CD4-positive, alpha-beta T cell treated with Interleukin-17A for 1 hour (primary cell): ENCODE measurements around the gene FBXO2.

ENCODE experiments used
- DNase-seq: peaks from one replicate; pipeline ENCODE4 v3.0.0-alpha.2; 2020

Gene FBXO2

DNA sequence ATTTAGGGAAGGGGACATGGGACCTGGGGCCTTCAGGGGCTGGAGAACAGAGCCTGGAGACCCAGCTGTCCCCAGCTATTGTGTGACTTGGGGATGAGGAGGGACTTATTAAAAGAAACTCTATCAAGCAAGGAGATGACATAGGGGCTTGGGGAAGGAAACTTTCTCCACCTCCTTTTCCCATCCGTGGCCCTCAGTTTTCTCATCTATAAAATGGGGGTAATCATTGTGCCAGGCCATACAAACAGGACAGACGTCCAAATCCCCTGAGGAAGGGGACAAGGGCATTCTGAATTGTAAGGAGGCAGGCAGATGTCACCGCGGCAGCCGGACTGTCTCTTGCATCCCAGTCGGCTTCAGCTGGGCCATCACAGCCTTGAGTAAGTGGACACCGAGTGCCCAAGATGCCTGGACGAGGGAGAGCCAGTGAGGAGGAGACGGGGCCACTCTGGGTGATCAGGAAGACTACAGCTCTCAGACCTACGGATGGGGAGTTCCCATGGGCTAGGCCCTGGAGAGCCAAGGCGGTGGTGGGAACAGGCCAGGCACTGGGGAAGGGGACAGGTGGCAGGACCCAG is 1.9 kb downstream of the FBXO2 start:
- DNase-seq = no peak

DNA sequence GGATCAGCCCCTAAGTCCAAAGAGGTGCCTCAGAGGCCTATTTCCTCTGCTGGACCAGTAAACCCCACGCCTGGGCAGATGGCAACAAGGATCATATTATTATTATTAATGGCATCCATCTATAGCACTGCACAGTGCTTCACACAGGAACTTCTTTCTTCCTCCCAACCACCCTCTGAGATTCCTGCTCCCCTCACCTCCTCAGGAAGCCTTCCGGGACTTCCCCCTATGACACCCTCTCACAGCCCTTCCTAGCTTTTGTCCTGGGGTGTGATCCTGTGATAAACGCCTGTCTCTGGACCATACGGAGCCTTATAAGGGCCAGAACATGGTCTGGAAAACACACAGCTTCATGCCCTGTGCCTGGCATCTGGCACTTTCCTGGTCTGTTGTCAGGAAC is 3.2 kb downstream of the FBXO2 start:
- DNase-seq = no peak

DNA sequence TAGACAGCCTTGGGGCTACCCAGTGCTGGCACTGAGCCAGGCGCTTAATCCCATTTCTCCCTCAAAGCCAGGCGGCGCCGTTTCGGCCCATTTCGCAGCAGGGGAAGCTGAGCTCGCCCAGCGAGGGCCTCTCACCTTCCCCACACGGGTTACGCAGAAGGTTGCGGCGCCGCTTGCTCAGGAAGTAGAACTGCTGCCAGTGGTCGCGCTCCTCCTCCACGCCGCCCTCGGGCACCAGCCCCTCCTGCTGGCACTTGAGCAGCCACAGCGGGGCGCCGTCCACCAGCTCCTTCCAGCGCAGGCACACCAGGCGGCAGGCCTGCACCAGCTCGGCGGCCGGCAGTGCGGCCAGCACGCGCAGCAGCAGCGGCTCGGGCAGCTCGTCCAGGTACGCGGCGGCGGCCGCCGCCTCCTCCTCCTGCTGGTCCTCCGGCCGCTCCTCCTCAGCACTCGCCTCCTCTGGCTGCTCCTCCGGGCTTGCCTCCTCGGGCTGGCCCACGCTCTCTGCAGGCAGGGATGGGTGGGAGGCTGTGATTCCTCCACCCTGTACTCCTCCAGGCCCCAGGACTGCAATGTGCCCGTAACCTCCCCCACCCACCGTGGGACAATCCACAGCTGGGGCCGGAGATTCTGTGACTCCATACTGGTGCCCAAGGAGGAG is 3.8 kb downstream of the FBXO2 start:
- DNase-seq = peak; percentile 88

DNA sequence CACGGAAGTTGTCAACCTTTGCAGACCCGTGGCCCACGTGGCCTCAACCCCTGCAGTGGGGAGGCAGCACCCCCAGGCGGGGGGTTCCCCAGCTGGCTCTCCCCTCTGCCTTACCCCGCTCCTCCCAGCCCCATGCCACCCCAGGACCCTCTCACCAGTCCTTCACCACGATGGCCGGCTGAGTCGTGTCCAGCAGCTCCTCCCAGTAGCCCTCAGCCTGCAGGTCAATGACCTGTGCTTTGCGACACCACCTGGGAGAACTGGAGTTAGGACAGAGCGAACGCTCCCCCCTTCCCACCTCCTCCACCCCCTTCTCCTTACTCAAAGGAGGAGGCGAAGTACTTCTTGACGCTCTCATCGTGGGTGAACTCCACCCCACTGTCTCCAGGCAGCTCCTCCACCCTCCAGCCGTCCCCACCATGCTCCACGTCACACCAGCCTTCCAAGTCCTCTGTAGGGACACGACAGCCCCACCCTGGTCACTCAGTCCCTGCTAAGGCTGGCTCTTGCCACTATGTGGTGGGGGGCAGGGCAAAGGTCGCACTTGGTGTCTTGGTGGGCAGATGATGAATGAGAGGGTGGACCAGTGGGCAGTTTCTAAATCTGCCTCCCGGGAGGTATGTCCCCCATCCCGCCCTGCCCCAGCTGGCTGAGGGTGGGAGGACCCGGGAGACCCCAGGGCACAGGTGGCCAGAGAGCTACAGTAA is 4.5 kb downstream of the FBXO2 start:
- no peak for DNase-seq

DNA sequence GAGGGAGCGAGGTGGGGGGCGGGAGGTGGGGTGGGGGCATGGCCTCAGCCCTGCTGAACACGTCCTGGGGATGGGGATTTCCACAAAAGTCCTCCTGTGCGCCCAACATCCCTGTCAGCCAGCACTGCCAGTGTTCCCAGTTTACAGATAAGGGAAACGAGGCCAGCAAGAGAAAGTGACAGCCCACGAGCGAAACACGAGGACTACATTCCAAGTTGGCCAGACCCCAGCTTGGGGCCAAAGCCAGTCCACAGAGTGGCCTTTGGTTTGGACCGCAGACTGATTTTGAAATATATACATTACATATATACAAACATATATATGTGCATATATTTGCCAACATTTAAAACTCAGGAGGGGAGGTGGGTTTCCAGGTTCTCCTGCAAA is 5.0 kb downstream of the FBXO2 start:
- DNase-seq = no peak

DNA sequence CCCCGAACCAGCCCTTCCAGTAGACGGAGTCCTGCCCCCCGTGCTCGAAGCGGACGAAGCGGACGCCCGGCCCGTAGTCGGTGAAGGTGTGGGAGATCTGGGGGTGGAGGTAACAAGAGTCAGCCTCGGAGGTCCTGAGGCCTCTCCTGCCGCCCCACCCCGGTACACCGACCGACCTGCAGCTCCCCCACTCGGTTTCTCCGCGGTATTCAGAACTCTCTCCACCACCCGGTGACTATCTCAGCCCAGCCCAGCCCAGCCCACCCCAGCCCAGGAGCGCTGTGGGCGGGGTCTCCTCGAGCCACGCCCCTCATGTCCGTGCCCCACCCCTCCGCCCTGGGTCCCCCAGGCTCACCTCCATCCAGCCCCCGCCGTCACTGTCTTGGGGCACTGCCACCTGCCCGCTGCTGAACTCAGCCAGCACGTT is 5.5 kb downstream of the FBXO2 start:
- DNase-seq = peak; percentile 36

DNA sequence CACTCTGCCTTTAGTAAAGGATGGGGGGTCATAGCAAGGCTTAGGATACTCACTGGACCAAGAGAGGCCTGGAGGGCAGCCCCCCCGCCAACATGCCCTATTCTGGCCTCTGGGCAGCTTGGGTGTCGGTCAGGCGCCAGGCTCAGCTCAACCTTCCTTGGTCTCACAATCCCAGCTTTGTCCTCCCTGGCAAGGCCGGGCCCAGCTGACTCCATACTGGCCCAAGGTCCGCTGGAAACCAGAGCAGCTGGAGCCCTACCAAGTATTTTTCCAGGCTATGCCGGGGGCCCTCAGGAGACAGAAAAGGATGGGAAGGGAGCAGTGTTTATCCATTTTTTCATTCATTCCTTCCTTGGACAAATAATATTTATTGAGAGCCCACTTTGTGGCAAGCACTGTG is 6.2 kb downstream of the FBXO2 start:
- DNase-seq = no peak

DNA sequence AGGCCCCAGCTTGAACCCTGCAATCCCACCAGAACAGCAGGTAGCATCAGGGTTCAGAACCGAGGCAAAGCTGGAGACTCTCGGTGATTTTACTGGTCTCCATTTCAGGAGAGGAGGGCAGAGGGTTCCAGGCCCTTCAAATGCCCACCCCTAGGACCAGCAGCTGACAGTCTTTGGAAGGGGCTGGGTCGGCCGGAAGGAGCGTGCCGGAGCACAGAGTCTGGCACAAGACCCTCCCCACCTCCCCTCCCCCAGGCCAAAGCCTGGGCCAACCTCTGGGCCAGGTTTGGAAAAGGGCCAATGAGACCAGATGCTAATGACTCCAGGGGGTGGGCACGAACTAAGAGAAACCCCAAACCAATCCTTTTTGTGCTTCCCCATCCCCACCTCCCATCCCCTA is 6.9 kb downstream of the FBXO2 start:
- no peak for DNase-seq

DNA sequence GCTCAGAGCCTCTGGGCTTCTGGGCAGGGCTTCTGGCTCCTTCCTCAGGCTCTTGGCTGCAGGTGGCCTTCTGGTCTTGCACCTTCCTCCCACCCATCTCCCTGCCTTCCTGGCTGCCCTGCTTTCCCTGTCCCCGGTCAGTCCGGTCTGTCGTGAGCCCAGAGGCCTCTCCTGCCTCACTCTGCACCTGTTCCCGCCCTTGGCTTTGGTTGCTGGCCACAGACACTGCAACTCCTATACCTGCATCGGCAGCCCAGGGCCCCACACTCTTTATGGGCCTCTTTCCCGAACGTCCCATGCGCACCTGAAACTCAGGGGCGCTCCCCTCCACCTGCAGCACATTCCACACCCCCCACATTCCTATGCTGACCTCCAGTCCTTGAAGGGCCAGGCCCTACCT is 7.9 kb downstream of the FBXO2 start:
- DNase-seq = no peak

DNA sequence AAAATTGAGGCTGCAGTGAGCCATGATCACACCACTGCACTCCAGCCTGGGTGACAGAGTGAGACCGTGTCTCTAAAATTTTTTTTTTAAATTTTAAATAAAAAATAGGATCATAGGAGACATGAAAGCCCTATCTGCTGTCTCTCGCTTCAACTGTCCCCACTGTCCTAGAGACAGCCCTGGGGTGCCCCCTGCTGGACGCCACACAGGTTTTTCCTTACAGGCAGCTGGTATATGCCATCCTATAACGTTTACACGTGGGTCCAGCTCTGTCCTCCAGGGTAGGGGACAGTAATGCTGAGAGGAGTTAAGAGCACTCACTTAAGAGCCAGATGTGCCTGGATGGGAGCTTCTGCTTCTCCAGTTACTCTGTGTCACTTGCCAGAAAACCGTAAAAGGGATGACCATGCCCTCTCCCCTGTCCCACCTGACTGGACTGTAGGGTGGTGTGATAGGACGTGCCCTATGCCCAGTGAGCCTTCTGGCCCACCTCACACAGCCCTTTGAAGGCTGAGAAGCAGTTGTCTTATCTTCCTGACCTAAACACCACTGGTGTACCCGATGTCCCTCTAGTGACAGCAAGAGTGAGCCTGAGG is 8.5 kb downstream of the FBXO2 start:
- DNase-seq = peak; percentile 83

DNA sequence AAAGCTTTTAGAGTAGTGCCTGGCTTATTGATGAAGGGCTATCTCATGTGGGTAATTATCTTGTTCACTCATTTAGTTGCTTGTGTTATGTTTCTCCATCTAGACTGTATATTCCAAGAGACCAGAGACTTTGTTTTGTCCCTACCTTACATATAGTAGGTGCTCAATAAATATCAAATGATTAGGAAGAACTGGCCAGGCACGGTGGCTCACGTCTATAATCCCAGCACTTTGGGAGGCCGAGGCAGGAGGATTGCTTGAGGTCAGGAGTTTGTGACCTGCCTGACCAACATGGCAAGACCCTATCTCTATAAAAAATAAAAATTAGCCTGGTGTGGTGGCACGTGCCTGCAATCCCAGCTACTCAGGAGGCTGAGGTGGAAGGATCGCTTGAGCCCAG is 9.0 kb downstream of the FBXO2 start:
- no peak for DNase-seq

DNA sequence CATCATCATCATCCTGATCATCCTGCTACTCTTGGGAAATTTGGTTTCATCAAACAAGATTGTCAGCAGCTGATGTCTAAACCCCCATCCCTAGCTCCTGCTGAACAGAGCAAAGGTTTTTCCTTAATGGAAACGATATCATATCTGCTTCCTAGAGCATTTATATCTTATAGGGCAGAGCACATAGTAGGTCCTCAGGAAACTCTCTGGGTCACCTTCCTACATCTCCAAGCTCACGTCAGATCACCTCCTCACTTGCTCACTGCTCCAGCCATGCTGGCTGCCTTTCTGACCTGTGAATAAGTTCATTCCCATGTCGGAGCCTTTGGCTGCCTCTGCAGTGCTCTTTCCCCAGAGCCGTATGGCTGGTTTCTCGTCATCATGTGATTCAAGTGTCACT is 10.4 kb downstream of the FBXO2 start:
- DNase-seq = no peak

DNA sequence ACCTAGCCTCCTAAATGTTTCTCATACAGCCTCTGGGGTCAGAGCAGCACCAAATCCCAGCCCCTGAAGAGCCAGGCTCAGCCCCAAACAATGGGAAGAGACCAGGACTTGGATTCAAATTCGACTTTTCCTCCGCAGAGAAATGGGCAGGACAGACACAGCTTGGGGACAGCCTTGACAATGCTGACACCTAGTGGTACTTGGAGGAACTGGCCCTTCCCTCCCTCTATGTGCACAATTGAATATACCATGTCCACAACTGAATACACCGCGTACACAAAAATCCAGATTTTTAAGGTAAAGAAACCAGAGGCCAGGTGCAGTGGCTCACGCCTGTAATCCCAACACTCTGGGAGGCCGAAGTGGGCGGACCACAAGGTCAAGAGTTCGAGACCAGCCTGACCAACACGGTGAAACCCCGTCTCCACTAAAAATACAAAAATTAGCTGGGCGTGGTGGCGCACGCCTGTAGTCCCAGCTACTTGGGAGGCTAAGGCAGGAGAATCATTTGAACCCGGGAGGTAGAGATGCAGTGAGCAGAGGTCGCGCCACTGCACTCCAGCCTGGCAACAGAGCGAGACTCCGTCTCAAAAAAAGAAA is 11.7 kb downstream of the FBXO2 start:
- DNase-seq = peak; percentile 81

DNA sequence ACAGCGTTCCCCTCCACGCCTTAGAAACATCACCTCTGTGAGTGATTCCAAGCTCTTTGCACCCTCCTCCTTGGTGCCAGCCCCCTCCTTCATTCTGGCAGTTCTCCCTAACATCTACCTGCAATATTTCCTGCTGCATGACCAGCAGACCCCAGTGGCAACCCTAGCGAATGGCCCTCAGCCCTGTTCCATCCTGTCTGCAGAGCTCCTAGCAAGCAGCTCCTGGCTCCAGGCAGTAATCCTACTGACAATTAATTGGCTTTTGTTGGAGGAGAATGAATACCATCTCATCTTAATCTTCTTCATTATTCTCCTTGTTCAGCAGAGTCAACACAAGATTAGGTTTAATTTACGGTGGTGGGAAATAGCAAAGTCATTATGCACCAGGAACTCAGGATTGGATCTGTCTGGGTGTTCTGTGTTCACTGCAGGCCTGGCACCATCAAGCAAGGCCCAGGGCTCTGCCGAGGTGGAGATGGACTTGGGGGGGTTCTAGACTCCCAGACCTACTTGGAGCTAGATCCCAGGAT is 12.4 kb downstream of the FBXO2 start:
- no peak for DNase-seq

DNA sequence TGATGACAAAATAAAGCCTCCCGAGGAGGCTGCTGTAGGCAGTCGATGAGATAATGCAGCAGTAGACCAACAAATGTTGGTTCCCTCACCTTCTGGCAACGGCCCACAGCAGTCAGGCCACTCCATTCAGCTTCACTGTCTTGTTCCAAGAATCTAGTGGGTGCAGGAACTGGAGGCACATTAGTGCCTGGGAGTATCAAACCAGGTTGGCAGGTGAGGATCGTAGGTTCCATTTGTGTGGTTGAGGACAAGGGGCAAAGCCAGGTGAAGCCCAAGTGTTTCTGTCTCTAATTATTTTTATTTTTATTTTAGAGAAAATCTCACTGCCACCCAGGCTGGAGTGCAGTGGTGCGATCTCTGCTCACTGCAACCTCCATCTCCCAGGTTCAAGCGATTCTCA is 13.3 kb downstream of the FBXO2 start:
- DNase-seq = no peak

DNA sequence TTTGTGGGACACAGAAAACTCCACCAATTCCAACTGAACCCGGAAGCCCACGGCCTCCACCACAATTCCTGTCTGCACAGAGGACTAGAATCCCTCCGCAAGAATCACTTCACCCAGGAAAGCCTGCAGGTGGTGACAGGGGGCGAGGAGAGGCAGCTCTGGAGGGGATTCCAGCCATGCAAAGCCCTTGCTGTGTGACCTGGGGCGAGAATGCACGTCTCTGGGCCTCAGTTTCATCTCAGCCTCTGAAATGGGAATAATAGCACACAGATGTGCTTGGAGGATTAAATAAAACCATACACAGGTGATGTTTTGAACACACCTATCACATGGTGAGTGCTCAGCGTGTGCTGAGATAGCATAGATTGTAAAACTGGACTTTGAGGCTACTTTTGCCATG is 14.1 kb downstream of the FBXO2 start:
- DNase-seq = no peak

DNA sequence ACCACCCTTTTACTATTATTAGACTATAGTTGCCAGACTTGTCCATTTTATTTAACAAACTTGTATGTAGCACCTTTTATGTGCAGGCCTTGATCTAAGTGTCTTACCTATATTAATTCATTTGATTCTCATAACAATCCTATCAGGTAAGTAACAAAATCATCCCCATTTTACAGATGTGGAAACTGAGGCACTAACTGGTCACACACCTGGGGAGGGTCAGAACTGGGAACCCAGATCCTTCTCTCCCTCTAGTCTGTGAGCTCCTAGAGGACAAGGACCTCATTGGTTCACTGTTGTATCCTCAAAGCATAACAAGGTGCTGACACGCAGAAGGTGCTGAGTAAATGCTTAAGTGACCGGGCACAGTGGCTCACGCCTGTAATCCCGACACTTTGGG is 14.9 kb downstream of the FBXO2 start:
- DNase-seq = no peak

DNA sequence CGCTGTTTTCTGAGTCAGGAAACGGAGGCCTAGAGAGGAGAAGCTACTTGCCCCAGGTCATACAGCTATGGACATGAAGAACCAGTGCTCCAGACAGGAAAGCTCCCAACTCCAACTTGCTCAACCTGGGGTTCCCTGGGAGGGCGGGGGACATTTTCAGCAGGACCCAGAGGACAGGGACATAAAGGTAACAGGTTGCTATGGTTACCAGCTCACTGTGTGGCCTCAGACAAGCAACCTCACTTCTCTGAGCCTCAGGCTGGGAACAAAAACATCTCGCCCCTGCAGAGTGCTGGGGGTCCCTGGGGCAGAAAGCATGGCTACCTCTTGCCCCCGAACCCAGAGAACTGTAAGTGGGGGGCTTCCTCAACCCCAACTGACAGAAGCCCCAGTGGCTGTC is 16.1 kb downstream of the FBXO2 start:
- DNase-seq = no peak

DNA sequence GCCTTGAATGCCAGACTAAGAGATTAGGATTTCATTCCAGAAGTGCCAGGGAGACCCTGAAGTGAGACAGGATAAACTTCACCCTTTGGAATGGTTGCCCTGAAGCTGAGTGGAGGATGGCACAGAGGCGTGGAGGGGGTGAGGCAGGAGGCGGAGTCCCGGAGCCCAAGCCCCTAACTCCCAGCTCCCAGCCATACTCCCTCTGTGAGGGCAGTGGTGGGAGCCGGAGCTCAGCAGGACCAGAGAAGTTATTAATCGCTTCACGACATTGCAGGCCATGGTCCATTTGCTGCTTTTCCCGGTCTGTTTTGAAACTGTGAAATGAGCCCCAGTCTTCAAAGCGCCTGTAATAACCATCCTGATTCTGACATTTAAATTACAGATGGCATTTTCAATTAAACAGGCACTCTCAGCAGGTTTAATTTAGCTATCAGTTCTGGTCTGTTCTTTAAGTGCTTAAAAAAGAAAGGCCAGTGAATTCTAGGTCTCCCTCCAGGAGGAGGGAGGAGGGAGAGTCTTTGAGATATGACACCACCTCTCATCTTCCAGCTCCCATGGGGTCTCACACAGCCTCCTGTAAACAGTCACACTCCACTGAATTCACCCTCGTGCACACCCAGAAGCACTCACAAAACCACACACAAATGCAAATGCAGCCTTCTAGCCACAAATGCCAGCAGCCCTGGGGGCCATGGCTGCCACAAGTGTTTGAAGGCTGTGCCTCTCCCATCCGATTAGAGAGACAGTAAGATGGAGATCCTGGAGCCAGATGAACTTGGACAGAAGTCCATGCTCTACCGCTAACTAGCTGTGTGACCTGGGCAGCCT is 19.6 kb downstream of the FBXO2 start:
- DNase-seq = no peak

DNA sequence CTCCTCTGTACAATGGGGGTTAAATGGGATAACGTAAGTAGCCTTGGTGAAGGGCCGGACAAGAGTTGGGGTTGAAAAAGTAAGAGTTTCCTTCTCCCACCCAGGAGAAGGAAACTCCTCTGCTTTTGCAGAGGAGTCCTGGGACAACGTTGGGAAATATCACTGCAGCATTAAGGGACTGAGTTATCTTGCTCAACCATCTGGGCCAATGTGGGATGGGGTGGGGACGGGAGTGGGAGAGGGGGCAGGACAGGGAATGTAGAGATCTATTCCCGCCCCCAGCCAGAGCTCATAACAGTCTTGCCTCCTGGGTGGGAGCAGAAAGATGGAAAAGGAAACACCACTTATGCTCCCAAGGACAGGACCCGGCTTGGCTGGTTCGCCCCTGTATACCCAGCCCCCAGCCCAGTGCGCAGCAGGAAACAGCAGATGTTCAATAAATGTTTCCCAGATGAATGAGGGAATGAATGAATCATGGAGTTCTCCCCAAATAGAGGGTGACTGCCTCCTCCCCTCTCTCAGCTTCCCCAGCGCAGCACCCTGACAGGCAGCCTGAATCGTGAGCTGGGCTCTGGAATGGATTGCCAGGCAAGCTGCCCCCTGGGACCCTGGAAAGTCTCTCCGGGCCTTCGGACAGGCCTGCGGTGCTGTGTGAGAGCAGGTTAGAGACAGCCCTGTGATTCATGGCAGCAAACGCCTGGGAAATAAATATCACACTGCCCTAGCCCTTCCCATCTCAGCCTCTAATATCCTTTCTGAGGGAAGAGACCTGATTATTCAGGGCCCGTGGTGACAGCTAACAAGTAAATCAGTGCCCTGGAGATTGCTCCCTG is 24.8 kb downstream of the FBXO2 start:
- no peak for DNase-seq

DNA sequence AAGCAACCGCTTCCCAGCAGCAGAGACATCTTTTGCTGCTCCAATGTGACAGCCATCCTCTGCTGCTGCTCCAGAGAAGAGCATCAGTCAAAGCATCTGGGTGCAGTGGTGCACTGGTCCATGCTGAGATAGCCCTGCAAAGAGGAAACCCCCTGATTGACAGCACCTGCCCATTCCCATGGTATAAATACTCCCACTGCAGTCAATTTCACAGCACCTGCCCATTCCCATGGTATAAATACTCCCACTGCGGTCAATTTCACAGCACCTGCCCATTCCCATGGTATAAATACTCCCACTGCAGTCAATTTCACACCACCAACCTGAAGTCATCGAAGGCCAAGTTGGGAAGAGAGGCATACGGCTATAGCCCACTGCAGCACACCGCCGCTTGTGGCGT is 25.5 kb downstream of the FBXO2 start:
- DNase-seq = no peak

DNA sequence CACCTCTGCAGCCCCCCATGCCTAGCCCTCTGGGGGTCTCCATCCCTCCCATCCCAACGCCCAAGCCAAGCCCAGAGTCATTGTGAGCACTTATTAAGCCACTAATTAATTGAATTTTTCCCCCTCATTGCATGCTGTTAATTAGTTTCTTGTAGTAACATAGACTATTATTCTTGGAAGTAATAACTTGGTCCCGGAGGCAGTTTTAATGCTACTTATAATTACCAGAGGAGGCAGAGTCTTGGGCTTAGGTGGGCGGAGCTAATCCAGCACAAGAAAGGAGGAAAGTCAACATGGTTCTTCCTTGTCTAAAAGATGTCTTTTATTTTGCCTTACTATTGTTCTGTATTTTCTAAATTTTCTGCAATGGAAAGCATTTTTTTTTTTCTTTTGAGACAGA is 27.7 kb downstream of the FBXO2 start:
- DNase-seq = no peak
